Measurements from ENCODE around the gene S100PBP.

S100PBP gene

DNA sequence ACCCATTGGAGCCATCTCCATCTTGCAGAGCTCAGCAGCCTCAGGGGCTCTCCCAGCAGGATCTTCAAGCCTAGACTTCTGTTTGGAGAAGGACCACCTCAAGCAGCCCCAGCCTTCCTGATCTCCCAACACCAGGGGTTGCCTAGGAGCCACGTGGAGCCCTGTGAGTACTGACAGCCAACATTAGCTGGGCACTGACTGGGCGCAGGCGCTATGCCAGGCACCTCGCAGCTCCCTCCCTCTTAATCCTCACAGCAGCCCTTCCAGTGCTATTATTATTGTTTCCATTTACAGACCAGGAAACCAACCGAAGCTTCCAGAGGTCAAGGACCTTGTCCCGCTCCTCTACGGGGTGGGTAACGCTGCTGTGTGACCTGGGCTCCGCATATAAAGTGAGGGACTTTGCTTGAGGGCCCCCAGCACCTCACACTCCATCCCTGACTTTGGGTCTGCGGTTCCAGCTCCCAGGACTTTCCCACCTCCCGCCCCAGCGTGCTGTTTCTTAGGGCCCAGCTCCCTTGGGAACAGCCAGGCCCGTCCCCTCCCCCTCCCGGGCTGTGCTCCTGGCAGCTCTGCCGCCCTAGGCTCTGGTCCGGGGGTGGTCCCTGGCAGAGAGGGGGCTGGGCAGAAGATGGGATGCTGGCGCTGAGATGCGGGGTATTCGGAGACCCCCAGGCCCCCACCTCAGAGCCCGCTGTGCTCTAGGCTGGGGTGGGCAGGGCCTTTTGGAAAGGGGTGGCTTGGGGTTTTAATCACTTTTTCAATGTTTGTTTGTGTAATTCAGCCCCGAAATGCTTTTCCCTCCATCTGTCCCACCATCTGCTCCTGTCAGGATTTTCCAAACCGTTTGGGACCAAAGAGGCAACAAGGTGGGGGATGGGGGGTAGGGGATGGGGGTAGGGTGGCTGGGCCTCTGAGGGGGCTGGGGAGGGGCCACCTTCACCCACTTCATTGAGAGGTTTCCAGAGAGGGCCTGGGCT, 64.7 kb downstream of the S100PBP start:
- no peak for TF ChIP-seq JUND (IDR thresholded peaks at IDR 0.05; ENCODE audit: low read depth)
- DNase-seq (ENCODE audit: low read depth in 1 of 2, low spot score in 1 of 2) = no peak
- in situ Hi-C loops (cut with HindIII; ENCODE audit: low pct_unique_long_range_greater_than_20kb, low sequenced_read_pairs) = no loop called here

DNA sequence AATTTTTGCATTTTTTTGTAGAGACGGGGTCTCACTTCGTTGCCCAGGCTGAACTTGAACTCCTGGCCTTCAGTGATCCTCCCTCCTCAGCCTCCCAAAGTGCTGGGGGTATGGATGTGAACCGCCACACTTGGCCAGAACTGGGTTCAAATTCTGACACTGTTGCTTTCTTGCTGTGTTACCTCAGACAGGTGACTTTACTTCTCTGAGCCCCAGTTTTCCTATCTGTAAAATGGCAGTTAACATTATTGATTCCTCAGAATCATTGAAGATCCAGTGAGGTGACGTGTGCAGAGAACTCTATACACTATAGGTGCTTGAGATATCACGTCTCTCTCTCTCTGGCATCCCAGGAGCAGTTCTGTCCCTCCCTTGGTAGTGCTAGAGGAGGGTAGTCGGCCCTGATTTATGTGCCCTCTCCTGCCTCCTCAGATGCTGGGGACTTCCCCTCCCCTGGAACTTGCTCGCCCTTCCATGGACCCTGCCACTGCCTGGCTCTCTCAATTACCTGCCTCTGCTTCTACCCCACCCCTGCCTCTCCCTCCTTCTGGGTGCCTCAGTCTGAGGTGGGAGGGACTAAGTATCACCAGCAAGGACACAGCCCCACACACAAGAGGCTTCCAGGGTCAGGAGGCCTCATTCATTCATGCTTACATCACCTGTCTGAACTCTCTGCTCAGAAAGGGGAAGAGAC, 66.0 kb downstream of the S100PBP start:
- no peak for TF ChIP-seq JUND (IDR thresholded peaks at IDR 0.05; ENCODE audit: low read depth)
- in situ Hi-C loops (cut with HindIII; ENCODE audit: low pct_unique_long_range_greater_than_20kb, low sequenced_read_pairs) = no loop called here
- DNase-seq (ENCODE audit: low read depth in 1 of 2, low spot score in 1 of 2) = no peak

DNA sequence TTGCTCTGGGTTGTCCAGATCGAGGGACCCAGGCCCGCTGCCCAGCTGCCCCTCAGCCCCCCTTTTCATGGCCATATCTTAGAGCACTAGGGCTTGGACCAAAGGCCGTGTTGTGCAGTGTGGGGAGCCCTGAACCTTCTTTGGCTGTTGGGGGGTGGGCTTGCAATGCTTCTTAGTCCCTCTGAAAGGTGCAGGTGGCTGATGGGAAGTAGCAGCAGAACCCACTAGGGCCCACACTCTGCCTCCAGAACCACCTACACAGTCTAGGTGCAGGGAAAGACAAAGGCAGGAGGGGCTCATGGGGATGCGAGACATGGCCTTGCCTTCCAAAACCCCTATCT, 66.5 kb downstream of the S100PBP start:
- no peak for DNase-seq (ENCODE audit: low read depth in 1 of 2, low spot score in 1 of 2)
- in situ Hi-C loops (cut with HindIII; ENCODE audit: low pct_unique_long_range_greater_than_20kb, low sequenced_read_pairs) = no loop called here
- TF ChIP-seq JUND (IDR thresholded peaks at IDR 0.05; ENCODE audit: low read depth) = no peak

DNA sequence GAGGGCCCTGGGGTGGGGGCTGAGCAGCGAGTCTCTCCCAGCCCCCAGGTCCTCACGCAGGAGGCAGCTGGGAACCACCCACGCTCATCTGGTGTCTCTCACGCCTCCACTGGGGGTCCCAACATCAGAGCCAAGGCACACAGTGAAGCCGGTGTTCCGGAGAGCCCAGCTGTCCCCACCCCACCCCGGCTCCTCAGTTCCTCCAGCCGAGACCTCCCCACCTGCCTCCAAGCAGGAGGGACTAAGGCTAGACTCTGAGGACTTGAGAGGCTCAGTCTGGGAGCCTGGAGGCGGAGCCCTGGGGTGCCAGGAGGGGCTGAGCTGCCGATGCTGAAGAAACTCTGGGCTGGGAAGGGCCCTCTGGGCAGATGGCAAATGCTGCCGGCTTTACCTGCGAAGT, 67.3 kb downstream of the S100PBP start:
- in situ Hi-C loops (cut with HindIII; ENCODE audit: low pct_unique_long_range_greater_than_20kb, low sequenced_read_pairs) = no loop called here
- DNase-seq (ENCODE audit: low read depth in 1 of 2, low spot score in 1 of 2) = no peak
- TF ChIP-seq JUND (IDR thresholded peaks at IDR 0.05; ENCODE audit: low read depth) = no peak

DNA sequence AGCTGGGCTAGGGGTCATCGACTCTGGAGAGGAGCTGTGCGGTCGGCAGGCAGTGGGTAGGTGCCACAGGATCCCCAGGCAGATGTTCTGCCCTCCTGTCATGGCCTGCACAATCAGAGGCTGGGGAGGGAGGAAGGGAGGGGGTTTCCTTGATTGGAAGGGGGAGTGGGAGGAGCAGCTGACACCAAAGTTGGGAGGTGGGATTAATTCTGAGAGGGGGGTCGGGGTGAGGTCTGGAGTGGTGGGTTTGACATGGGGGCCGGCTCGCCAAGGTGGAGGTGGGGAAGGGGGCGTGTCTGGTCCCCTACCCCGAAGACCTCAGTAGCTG, 68.2 kb downstream of the S100PBP start:
- in situ Hi-C loops (cut with HindIII; ENCODE audit: low pct_unique_long_range_greater_than_20kb, low sequenced_read_pairs) = no loop called here

DNA sequence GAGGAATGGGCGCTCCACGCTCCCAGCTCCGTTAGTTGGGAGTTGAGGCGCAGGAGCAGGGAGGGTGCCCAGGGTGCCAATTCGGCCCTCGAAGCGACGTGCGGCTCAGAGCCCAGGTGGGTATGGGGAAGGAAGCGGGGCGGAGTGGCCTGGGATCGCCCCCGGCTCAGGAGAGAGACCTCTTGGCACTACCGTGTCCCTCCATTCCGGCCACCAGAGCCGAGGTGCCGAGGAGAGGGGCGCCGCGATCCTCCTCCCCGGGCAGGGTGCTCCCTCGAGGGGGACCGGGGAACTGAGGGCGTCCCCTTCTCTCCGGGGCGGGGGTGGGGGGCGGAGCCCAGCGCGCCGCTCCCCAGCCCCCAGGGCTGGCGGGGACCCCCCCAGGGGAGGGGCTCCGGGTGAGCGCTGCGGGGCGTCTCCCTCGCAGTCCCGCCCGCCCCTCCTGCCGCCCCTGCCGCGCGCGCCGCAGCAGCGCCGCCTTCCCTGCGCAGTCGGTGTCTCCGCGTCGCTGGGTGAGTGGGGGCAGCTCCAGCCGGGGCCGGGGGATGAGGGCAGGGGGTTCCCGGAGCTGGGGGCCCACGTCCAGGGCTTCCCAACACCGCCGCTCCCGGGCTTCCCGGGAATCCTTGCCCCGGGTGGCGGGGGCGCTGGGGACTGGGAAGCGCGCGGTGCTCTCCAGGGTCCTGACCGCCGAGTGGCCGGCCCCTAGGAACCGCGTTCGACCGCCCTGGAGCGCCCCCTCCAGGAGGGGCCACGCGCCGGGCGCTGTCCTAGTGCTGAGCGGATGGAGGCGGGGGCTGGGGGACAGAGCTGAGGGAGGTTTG, 68.8 kb downstream of the S100PBP start, which contains the start of gene HPCA:
TSS of gene HPCA (plus strand) at position 488 of the 824 bp plus-strand sequence. CDS start 2,408 bp downstream, outside the sequence.
- TF ChIP-seq JUND (IDR thresholded peaks at IDR 0.05; ENCODE audit: low read depth) = no peak
- peak in 1 of 2 experiments; percentile 74 for DNase-seq (ENCODE audit: low read depth in 1 of 2, low spot score in 1 of 2)
- in situ Hi-C loops (cut with HindIII; ENCODE audit: low pct_unique_long_range_greater_than_20kb, low sequenced_read_pairs) = no loop called here

More for the DNA sequence above, 68.2 kb downstream of the S100PBP start:
- no peak for TF ChIP-seq JUND (IDR thresholded peaks at IDR 0.05; ENCODE audit: low read depth)
- no peak for DNase-seq (ENCODE audit: low read depth in 1 of 2, low spot score in 1 of 2)

DNA sequence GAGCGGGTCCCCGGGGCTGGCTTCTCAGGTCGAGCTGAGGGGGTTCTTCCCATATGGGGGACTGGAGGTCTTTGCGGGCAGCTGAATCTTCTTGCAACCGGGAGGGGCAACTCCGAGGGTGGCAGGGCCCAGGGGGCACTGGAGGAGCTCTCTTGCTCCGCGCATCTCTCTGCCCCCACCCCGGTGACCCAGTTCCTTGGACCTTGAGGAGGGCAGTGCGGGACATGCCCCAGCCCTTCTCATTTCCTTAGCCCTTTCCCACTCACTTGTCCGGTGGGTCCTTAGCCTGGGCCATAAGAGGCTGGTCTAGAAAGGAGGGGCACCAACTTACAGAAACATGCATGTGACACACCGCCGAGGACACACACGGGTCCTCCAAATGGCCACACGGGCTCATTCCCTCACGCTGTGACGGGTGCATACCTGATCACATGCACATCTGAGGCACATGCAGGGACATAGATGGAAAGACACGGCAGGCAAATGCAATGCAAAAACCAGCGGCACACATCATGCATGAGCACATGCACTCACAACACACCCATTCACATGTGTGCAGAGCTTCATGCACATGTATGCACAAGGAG, 69.5 kb downstream of the S100PBP start:
- no peak for TF ChIP-seq JUND (IDR thresholded peaks at IDR 0.05; ENCODE audit: low read depth)
- in situ Hi-C loops (cut with HindIII; ENCODE audit: low pct_unique_long_range_greater_than_20kb, low sequenced_read_pairs) = no loop called here
- DNase-seq (ENCODE audit: low read depth in 1 of 2, low spot score in 1 of 2) = no peak

DNA sequence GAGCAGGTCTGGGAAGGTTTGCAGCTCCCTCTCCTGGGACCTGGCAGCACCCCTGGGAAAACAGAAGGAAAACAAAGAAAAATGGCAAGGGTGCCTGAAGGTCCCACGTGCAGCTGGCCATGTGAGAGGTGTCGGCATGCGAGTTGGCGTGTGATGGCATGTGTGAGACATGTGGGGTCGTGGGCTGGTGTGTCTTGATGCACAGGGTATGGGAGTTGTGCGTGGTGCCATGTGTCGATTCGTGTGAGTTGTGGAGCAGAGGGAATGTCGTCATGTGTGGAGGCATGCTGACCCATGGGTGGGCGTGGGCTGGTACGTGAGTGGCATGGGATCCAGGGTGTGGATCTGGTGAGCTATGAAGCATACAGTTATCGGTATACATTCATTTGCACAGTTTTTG, 70.2 kb downstream of the S100PBP start:
- TF ChIP-seq JUND (IDR thresholded peaks at IDR 0.05; ENCODE audit: low read depth) = no peak
- DNase-seq (ENCODE audit: low read depth in 1 of 2, low spot score in 1 of 2) = no peak
- in situ Hi-C loops (cut with HindIII; ENCODE audit: low pct_unique_long_range_greater_than_20kb, low sequenced_read_pairs) = no loop called here

DNA sequence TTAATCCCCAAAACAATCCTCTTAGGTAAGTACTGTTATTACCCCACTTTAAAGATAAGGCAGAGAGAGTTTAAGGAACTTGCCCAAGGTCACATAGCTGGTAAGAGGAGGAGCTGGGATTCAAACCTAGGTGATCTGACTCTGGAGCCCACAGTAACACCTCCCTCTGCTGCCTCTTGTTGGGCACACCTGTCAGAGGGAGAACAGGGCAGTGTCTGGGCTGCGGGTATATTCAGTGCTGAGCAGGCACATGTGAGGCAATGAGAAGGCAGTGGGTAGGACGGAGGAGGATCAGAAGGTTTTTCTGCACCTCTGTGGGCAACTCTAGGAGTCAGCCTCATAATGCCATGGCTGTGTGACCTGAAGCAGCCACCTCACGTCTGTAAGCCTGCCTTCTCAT, 70.7 kb downstream of the S100PBP start:
- no peak for TF ChIP-seq JUND (IDR thresholded peaks at IDR 0.05; ENCODE audit: low read depth)
- in situ Hi-C loops (cut with HindIII; ENCODE audit: low pct_unique_long_range_greater_than_20kb, low sequenced_read_pairs) = no loop called here
- no peak for DNase-seq (ENCODE audit: low read depth in 1 of 2, low spot score in 1 of 2)

DNA sequence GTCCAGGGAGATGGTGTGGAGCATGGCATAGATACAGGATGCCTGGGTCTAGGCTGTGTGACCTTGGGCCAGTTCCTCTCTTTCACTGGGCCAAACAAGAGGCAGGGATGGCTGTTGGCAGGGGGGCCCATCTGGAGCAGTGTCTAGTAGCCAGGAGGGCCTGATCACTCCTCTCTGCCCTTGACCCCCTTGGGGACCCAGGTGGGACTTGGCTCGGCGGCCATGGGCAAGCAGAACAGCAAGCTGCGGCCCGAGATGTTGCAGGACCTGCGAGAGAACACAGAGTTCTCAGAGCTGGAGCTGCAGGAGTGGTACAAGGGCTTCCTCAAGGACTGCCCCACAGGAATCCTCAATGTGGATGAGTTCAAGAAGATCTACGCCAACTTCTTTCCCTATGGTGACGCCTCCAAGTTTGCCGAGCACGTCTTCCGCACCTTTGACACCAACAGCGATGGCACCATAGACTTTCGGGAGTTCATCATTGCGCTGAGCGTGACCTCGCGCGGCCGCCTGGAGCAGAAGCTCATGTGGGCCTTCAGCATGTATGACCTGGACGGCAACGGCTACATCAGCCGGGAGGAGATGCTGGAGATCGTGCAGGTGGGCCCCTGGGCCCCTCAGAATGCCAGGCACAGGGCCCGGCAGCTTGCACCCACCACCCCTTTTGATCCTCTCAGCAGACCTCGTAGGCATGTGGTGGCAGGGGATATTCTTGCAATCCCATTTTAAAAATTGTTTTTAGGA, 71.4 kb downstream of the S100PBP start:
- DNase-seq (ENCODE audit: low read depth in 1 of 2, low spot score in 1 of 2) = no peak
- TF ChIP-seq JUND (IDR thresholded peaks at IDR 0.05; ENCODE audit: low read depth) = no peak
- in situ Hi-C loops (cut with HindIII; ENCODE audit: low pct_unique_long_range_greater_than_20kb, low sequenced_read_pairs) = no loop called here

DNA sequence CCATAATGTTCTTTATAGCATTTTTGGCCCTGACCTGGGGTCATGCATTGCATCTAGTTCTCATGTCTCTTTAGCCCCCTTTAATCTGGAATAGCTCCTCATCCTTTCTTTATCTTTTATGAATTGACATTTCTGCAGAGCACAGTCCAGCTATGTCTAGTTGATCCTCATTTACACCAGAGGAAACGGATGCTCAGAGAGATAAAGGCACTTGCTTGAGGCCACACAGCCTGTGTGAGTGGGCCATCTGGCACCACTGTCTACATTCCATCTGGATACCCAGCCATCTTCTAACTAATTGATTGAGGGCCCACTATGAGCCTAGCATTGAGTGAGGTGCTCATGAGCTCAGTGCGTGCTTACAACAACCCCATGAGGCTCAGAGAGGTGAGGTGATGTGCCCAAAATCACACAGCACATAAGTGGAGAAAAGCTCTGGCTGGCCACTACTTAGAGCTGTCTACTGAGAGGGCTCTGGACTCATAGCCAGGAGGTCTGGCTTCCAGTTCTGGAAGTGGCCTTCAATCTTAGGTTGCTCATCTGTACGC, 72.4 kb downstream of the S100PBP start:
- in situ Hi-C loops (cut with HindIII; ENCODE audit: low pct_unique_long_range_greater_than_20kb, low sequenced_read_pairs) = no loop called here

More for the DNA sequence above, 72.4 kb downstream of the S100PBP start:
- DNase-seq (ENCODE audit: low read depth in 1 of 2, low spot score in 1 of 2) = no peak
- no peak for TF ChIP-seq JUND (IDR thresholded peaks at IDR 0.05; ENCODE audit: low read depth)
